Cortex of kidney (tissue), 1 donor: ENCODE measurements around the gene RNF11.

Experiments
- DNase-seq: peaks from one replicate; lab custom pipeline; 2025; lab: John Stamatoyannopoulos, UW

The RNF11 gene

GRCh38 chr1:51313961-51314777, 78.1 kb downstream of the RNF11 start:
- DNase-seq = no peak

GRCh38 chr1:51314974-51315373, 78.9 kb downstream of the RNF11 start:
- no peak for DNase-seq

- DNase-seq = no peak
These were observed 80.2 kb downstream of the RNF11 start for GRCh38 chr1:51316113-51316845.

- DNase-seq = no peak
These were observed 80.7 kb downstream of the RNF11 start for GRCh38 chr1:51316846-51317120.

GRCh38 chr1:51317798-51318197, 81.7 kb downstream of the RNF11 start:
- no peak for DNase-seq

- no peak for DNase-seq
These were observed 85.2 kb downstream of the RNF11 start for GRCh38 chr1:51320967-51321923.

GRCh38 chr1:51321924-51322280, 85.8 kb downstream of the RNF11 start:
- no peak for DNase-seq

GRCh38 chr1:51322417-51323101, 86.5 kb downstream of the RNF11 start:
- DNase-seq = no peak
